HEK293 (cell line): ENCODE measurements around the gene ANKRD40CL.

Experiments
- CTCF ChIA-PET: fragments of 350-600 bp; formaldehyde crosslinking; extraction: SDS; loops from one replicate; lab custom pipeline; 2021; ENCODE audit warnings: antibody characterized with exemption; lab: Yijun Ruan, JAX
- POLR2A ChIA-PET: fragments of 300-600 bp; formaldehyde crosslinking; extraction: SDS; loops from one replicate; lab custom pipeline; 2020; ENCODE audit warnings: antibody characterized with exemption, inconsistent platforms; lab: Yijun Ruan, JAX
- H3K27ac ChIP-seq: fragments of 200-500 bp; sonication (Bioruptor generic); 2 replicates; pipeline ENCODE4 v1.5.1; 2014; ENCODE audit warnings: low read depth, low read length, control low read depth, inconsistent platforms; ENCODE audit errors: extremely low read depth
- H3K36me3 ChIP-seq, 2 experiments: fragments of 200-500 bp in 1 of 2; sonication (Bioruptor generic) in 1 of 2; 1 replicate in 1 of 2; 2 replicates in 1 of 2; pipeline ENCODE4 v1.5.1; 2014 to 2017; ENCODE audit warnings: inconsistent platforms in 2 of 2, low read length in 2 of 2; ENCODE audit not compliant: control insufficient read depth in 2 of 2, insufficient read depth in 1 of 2
- H3K4me1 ChIP-seq: fragments of 200-500 bp; sonication (Bioruptor generic); 2 replicates; pipeline ENCODE4 v1.5.1; 2014; ENCODE audit warnings: mild to moderate bottlenecking, low read length, inconsistent platforms; ENCODE audit not compliant: control insufficient read depth, insufficient read depth
- H3K4me3 ChIP-seq: 2 replicates; pipeline ENCODE4 v1.5.1; 2011; ENCODE audit warnings: low read depth, mild to moderate bottlenecking, control low read depth, low read length, moderate library complexity
- H3K9me3 ChIP-seq: fragments of 200-500 bp; sonication (Bioruptor generic); 2 replicates; pipeline ENCODE4 v1.5.1; 2014; ENCODE audit warnings: low read depth, low read length, inconsistent platforms; ENCODE audit not compliant: control insufficient read depth, insufficient read depth
- BCL11B ChIP-seq: fragments of 450-650 bp; formaldehyde crosslinking; IDR thresholded peaks from 2 replicates; pipeline ENCODE4 v1.5.1; 2016; ENCODE audit warnings: low read depth, missing biosample characterization, missing genetic modification characterization
- GFI1B ChIP-seq: fragments of 450-650 bp; formaldehyde crosslinking; IDR thresholded peaks from 2 replicates; pipeline ENCODE4 v1.5.1; 2016; ENCODE audit warnings: missing biosample characterization, missing genetic modification characterization
- GLIS1 ChIP-seq: fragments of 450-650 bp; formaldehyde crosslinking; IDR thresholded peaks from 2 replicates; pipeline ENCODE4 v1.5.1; 2016; ENCODE audit warnings: missing biosample characterization, missing genetic modification characterization
- KLF10 ChIP-seq: fragments of 450-650 bp; IDR thresholded peaks from 2 replicates; pipeline ENCODE4 v1.5.1; 2018; ENCODE audit warnings: missing biosample characterization, mild to moderate bottlenecking, missing genetic modification characterization
- YY1 ChIP-seq: fragments of 450-650 bp; formaldehyde crosslinking; IDR thresholded peaks from 2 replicates; pipeline ENCODE4 v1.5.1; 2018; ENCODE audit warnings: missing biosample characterization, missing genetic modification characterization
- ZBTB49 ChIP-seq: fragments of 450-650 bp; formaldehyde crosslinking; IDR thresholded peaks from 2 replicates; pipeline ENCODE4 v1.5.1; 2016; ENCODE audit warnings: missing biosample characterization, missing genetic modification characterization, low read depth
- ZBTB7A ChIP-seq: fragments of 450-650 bp; formaldehyde crosslinking; IDR thresholded peaks from 2 replicates; pipeline ENCODE4 v1.5.1; 2016; ENCODE audit warnings: low read depth, missing biosample characterization, missing genetic modification characterization
- ZFHX2 ChIP-seq: fragments of 450-650 bp; formaldehyde crosslinking; conservative IDR thresholded peaks from 2 replicates; pipeline ENCODE4 v1.5.1; 2016; ENCODE audit warnings: missing biosample characterization, missing genetic modification characterization
- ZNF10 ChIP-seq: fragments of 450-650 bp; formaldehyde crosslinking; IDR thresholded peaks from 2 replicates; pipeline ENCODE4 v1.5.1; 2017; ENCODE audit warnings: missing biosample characterization, missing genetic modification characterization
- ZNF398 ChIP-seq: fragments of 450-650 bp; formaldehyde crosslinking; IDR thresholded peaks from 2 replicates; pipeline ENCODE4 v1.5.1; 2017; ENCODE audit warnings: missing biosample characterization, missing genetic modification characterization
- ZNF404 ChIP-seq: fragments of 450-650 bp; formaldehyde crosslinking; IDR thresholded peaks from 2 replicates; pipeline ENCODE4 v1.5.1; 2017; ENCODE audit warnings: missing biosample characterization, missing genetic modification characterization
- ZNF449 ChIP-seq: fragments of 450-650 bp; formaldehyde crosslinking; IDR thresholded peaks from 2 replicates; pipeline ENCODE4 v1.5.1; 2017; ENCODE audit warnings: missing biosample characterization, mild to moderate bottlenecking, missing genetic modification characterization, moderate library complexity
- ZNF518A ChIP-seq: fragments of 450-650 bp; formaldehyde crosslinking; conservative IDR thresholded peaks from 2 replicates; pipeline ENCODE4 v1.5.1; 2016; ENCODE audit warnings: low read depth, missing biosample characterization, missing genetic modification characterization
- ZNF549 ChIP-seq: fragments of 450-650 bp; IDR thresholded peaks from 2 replicates; pipeline ENCODE4 v1.5.1; 2018; ENCODE audit warnings: missing biosample characterization, missing genetic modification characterization, mild to moderate bottlenecking, inconsistent platforms, moderate library complexity
- ZNF623 ChIP-seq: fragments of 450-650 bp; formaldehyde crosslinking; IDR thresholded peaks from 2 replicates; pipeline ENCODE4 v1.5.1; 2016; ENCODE audit warnings: missing biosample characterization, missing genetic modification characterization
- TF ChIP-seq, protein P1 (sequence below): fragments of 450-650 bp; formaldehyde crosslinking; IDR thresholded peaks from 2 replicates; pipeline ENCODE4 v1.5.1; 2017; ENCODE audit warnings: missing biosample characterization, missing genetic modification characterization

The ANKRD40CL gene

GRCh38 chr17:50779747-50780353, 12.5 kb upstream of the ANKRD40CL start:
- Histone ChIP-seq H3K4me1 (no peaks in the 10 kb centered on the region), H3K36me3 (no peaks in the 10 kb centered on the region), H3K27ac (no peak overlapping the region), H3K9me3 (no peaks in the 10 kb centered on the region), H3K4me3 (no peak overlapping the region)
- CTCF ChIA-PET, result interaction anchor here (0.6 to 3.1 kb wide), 6 partner anchors 21 to 229 kb away, joined by 3 to 26 read pairs (median 5); no protein-coding TSS in a partner anchor
- POLR2A ChIA-PET, result interaction anchor here (0.7 kb wide), 1 partner anchor 53 kb away, joined by 3 read pairs; no protein-coding TSS in a partner anchor
- TF ChIP-seq, protein P1, sequence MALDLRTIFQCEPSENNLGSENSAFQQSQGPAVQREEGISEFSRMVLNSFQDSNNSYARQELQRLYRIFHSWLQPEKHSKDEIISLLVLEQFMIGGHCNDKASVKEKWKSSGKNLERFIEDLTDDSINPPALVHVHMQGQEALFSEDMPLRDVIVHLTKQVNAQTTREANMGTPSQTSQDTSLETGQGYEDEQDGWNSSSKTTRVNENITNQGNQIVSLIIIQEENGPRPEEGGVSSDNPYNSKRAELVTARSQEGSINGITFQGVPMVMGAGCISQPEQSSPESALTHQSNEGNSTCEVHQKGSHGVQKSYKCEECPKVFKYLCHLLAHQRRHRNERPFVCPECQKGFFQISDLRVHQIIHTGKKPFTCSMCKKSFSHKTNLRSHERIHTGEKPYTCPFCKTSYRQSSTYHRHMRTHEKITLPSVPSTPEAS (tag by site-specific recombination), result no peak
- TF ChIP-seq ZNF10 (tag by site-specific recombination) (no peak), ZBTB49 (tag by site-specific recombination) (no peak), ZNF398 (tag by site-specific recombination) (no peak), KLF10 (tag by site-specific recombination) (no peak), ZNF549 (tag by site-specific recombination) (no peak), ZNF623 (tag by site-specific recombination) (no peak), ZFHX2 (tag by site-specific recombination) (no peak), BCL11B (no peak), GLIS1 (tag by site-specific recombination) (no peak), GFI1B (tag by site-specific recombination) (no peak), ZNF518A (tag by site-specific recombination) (no peak), ZNF449 (tag by site-specific recombination) (no peak), ZBTB7A (no peak), YY1 (tag by site-specific recombination) (no peak), ZNF404 (tag by site-specific recombination) (no peak)
